SJSA1 (cell line): ENCODE results near the gene PPWD1. TPM values are rescaled to one million over a fixed set of nuclear protein-coding genes. Genes with fewer than 3 reads are reported as not detected.

Experiments
- DNase-seq, 2 experiments: peaks; one replicate each; pipeline ENCODE4 v3.0.0-alpha.2; 2015 to 2020; ENCODE audit warnings: low spot score in 2 of 2, low read depth in 1 of 2
- H3K27ac ChIP-seq: fragments of 250-450 bp; sonication (Bioruptor Pico); 2 replicates; pipeline ENCODE4 v1.5.1; 2020; ENCODE audit warnings: mild to moderate bottlenecking, moderate library complexity
- H3K27me3 ChIP-seq: fragments of 250-450 bp; sonication (Bioruptor Pico); replicated peaks from 2 replicates; pipeline ENCODE4 v1.5.1; 2020; ENCODE audit warnings: mild to moderate bottlenecking, moderate library complexity
- H3K36me3 ChIP-seq: fragments of 250-450 bp; sonication (Bioruptor Pico); 2 replicates; pipeline ENCODE4 v1.5.1; 2020; ENCODE audit warnings: mild to moderate bottlenecking
- H3K4me1 ChIP-seq: fragments of 250-450 bp; sonication (Bioruptor Pico); replicated peaks from 2 replicates; pipeline ENCODE4 v1.6.1; 2021; ENCODE audit warnings: mild to moderate bottlenecking
- H3K4me3 ChIP-seq: fragments of 250-450 bp; sonication (Bioruptor Pico); 2 replicates; pipeline ENCODE4 v1.5.1; 2020; ENCODE audit warnings: mild to moderate bottlenecking
- H3K9me3 ChIP-seq: fragments of 250-450 bp; sonication (Bioruptor Pico); replicated peaks from 2 replicates; pipeline ENCODE4 v1.5.1; 2020; ENCODE audit warnings: mild to moderate bottlenecking
- total RNA-seq: library from RNA; depleted of rRNA; stranded (reverse); fragments of >200 nt; shearing (Covaris generic); gene quantifications from 2 replicates; pipeline ENCODE4 v1.2.3, GENCODE V29; 2014; rRNA removed

The PPWD1 gene
- total RNA-seq: 35.7 and 44.4 TPM in 2 replicates

DNA sequence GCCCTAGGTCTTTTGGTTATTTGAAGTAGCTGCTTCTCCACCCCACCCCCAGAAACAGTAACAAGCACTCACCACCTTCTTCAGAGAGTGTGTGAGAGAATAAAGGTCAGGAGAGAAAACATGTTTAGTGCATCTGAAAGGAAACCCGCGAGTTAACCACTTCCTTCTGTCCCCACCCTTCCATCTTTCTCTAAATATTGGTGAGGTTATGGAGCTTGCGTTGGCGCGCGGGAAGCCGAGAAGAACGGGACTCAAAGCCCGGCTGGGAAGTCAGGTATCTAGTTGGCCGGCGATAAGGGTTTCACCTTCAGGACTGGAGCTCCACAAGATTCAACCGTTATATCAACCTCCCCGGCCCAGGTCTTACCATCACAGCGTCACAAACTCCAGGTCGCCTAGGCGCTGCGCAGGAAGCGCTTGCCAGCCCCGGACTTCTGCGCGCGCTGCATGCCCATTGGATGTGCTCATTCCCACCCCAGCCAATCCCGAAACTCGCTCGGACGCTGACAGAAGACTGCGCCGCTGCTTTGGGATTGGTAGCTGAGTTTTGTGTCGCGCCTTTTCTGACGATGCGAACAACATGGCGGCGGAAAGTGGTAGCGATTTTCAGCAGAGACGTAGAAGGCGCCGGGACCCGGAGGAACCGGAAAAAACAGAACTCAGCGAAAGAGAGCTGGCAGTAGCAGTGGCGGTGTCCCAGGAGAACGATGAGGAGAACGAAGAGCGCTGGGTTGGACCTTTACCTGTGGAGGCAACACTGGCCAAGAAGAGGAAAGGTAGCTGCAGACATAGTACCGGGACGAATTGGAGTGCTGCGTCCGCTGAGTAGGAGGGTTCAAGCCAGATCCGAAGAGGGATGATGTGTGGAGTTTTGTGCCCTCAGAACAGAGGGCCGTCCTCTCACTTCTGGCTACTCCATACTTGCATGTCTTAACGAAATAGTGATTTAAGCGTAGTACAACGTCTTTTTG lies at the start of gene PPWD1, which contains the start of gene CENPK:
PPWD1 (plus strand) TSS at position 566 of the 971 bp plus-strand sequence; CDS start at position 581, 15 bp downstream.
CENPK (minus strand) TSS at position 438 of the 971 bp plus-strand sequence. CDS start 8,261 bp downstream, outside the sequence.
- Histone ChIP-seq H3K4me1 (peaks cover 5% of the 10 kb centered on the region), H3K27me3 (no peaks in the 10 kb centered on the region), H3K9me3 (no peaks in the 10 kb centered on the region), H3K36me3 (peaks cover 22% of the 10 kb centered on the region), H3K4me3 (peak within 1 kb of the TSS; percentile 63), H3K27ac (peak within 1 kb of the TSS; percentile 73)
- peak; percentile 90 to 95 for DNase-seq

- DNase-seq: no peak
- Histone ChIP-seq H3K36me3 (peaks cover 23% of the 10 kb centered on the region), H3K4me1 (no peaks in the 10 kb centered on the region), H3K27ac (no peak overlapping the region), H3K4me3 (no peak overlapping the region), H3K9me3 (no peaks in the 10 kb centered on the region), H3K27me3 (no peaks in the 10 kb centered on the region)
These were observed 37.4 kb upstream of the PPWD1 start for GRCh38 chr5:65525726-65526125.

DNA sequence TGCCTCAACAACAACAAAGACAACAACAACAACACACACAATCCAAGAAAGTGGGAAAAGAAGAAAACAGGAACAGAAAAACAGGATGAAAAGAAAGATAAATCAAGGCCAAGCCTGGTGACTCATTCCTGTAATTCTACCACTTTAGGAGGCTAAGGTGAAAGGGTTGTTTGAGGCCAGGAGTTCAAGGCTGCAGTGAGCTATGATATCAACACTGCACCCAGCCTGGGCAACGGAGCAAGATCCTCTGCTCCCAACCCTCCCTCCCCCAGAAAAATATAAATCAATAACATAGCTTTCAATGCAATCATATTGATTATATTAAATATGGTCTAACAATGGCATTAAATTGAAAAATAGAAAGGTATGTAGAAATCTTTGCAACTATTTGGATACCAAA lies 32.2 kb upstream of the PPWD1 start:
- DNase-seq: no peak
- H3K27ac ChIP-seq: no peak overlapping the region
- no peak overlapping the region for H3K4me3 ChIP-seq
- H3K36me3 ChIP-seq: peaks cover 9% of the 10 kb centered on the region
- no peaks in the 10 kb centered on the region for H3K27me3 ChIP-seq
- no peaks in the 10 kb centered on the region for H3K4me1 ChIP-seq
- no peaks in the 10 kb centered on the region for H3K9me3 ChIP-seq

DNA sequence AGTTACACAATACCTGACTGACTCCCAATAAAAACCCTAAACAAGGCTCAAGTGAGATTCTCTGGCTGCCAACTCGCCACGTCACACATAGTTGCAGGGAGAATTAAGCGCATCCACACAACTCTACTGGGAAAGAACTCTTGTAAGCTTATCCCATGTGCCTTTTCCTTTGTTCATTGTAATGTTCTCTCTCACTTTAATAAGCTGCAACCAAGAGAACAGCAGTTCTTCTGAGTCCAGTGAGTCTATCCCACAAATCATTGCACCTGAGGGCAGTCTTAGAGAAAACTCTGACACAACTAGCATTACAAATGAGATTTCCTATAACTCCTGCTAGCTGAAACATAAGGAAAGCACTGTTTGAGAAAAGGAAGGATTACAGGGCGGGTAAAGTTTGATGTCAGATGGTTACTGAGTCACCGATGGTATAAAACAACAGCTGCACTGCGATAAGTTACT lies 27.5 kb upstream of the PPWD1 start:
- Histone ChIP-seq H3K27ac (no peak overlapping the region), H3K36me3 (peaks cover 13% of the 10 kb centered on the region), H3K27me3 (no peaks in the 10 kb centered on the region), H3K9me3 (no peaks in the 10 kb centered on the region), H3K4me3 (no peak overlapping the region), H3K4me1 (no peaks in the 10 kb centered on the region)
- no peak for DNase-seq

- no peaks in the 10 kb centered on the region for H3K4me1 ChIP-seq
- DNase-seq: no peak
- H3K27ac ChIP-seq: no peak overlapping the region
- H3K9me3 ChIP-seq: no peaks in the 10 kb centered on the region
- no peak overlapping the region for H3K4me3 ChIP-seq
- H3K36me3 ChIP-seq: peaks cover 51% of the 10 kb centered on the region
- H3K27me3 ChIP-seq: no peaks in the 10 kb centered on the region
These were observed 23.3 kb upstream of the PPWD1 start for GRCh38 chr5:65539827-65540226.

DNA sequence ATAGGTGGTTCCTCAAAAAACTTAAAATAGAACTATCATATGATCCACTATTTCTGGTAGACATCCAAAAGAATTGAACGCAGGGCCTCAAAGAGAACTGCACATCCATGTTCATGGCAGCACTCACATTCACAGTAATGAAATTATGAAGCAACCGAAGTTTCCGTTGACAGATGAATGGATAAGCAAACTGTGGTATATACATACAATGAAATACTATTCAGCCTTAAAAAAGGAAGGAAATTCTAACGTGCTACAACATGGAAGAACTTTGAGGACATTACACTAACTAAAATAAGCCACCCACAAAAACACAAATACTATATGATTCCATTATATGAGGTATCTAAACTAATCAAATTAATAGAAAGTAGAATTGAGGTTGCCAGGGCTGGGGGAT lies 18.6 kb upstream of the PPWD1 start:
- Histone ChIP-seq H3K4me1 (no peaks in the 10 kb centered on the region), H3K4me3 (no peak overlapping the region), H3K36me3 (peaks cover 70% of the 10 kb centered on the region), H3K9me3 (no peaks in the 10 kb centered on the region), H3K27me3 (no peaks in the 10 kb centered on the region), H3K27ac (no peak overlapping the region)
- no peak for DNase-seq

DNA sequence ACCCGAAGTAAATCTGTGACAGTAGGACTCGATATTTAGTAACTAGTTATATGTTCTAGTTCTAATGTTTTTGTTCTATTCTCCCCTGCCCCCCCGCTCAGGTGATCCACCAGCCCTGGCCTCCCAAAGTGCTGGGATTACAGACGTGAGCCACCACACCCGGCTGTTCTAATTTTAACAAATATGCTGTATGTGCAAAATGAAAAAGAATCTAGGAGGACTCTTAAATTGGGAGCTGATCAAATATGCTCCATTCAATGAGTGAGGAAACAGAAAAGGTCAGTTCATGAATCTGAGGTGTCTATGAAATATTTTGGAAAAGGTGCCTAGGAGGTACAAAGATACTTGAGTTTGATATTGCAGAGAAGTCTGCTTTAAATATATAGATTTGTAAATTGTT lies 17.0 kb upstream of the PPWD1 start:
- Histone ChIP-seq H3K9me3 (no peaks in the 10 kb centered on the region), H3K4me3 (no peak overlapping the region), H3K27me3 (no peaks in the 10 kb centered on the region), H3K27ac (no peak overlapping the region), H3K36me3 (peaks cover 70% of the 10 kb centered on the region), H3K4me1 (no peaks in the 10 kb centered on the region)
- DNase-seq: no peak

DNA sequence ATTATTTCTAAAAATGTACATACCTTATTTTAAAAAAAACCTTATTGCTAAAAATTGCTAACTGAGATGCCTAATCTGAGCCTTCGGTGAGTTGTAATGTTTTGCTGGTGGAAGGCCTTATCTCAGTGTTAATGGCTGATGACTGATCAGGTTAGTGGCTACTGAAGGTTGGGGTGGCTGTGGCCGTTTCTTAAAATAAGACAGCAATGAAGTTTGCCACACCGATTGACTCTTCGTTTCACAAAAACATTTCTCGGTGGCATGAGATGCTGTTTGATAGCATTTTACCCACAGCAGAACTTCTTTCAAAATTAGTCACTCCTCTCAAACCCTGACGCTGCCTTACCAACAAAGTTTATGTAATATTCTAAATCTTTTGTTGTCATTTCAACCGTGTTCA lies 14.8 kb upstream of the PPWD1 start:
- H3K9me3 ChIP-seq: no peaks in the 10 kb centered on the region
- H3K27me3 ChIP-seq: no peaks in the 10 kb centered on the region
- H3K36me3 ChIP-seq: peaks cover 50% of the 10 kb centered on the region
- no peaks in the 10 kb centered on the region for H3K4me1 ChIP-seq
- no peak for DNase-seq
- H3K4me3 ChIP-seq: no peak overlapping the region
- H3K27ac ChIP-seq: no peak overlapping the region

GRCh38 chr5:65553941-65554340 lies 9.2 kb upstream of the PPWD1 start:
- no peak for DNase-seq
- Histone ChIP-seq H3K27ac (no peak overlapping the region), H3K9me3 (no peaks in the 10 kb centered on the region), H3K27me3 (no peaks in the 10 kb centered on the region), H3K36me3 (peaks cover 55% of the 10 kb centered on the region), H3K4me1 (peaks cover 7% of the 10 kb centered on the region; the same call in 1 of the 2 replicates), H3K4me3 (no peak overlapping the region)

DNA sequence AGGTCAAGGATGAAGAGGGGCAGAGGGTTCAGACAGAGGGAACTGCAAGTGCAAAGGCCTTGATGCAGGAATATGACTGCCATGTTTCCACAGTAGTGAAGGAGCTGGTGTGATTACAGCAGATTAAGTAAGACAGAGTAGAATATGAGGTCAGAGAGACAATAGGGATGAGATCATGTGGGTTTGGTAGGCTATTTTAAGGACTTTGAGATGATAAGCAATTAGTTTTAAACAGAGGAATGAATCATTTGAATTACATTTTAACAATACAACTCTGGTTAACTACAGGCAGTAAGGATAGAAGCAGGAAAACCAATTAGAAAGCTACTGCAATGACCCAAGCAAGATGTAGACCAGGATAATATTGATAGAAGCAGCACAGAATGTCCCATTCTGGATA lies 7.8 kb upstream of the PPWD1 start:
- DNase-seq: peak in 1 of 2 experiments; percentile 15
- Histone ChIP-seq H3K36me3 (peaks cover 47% of the 10 kb centered on the region), H3K27me3 (no peaks in the 10 kb centered on the region), H3K27ac (peak overlapping the region; percentile 19; the same call in 1 of the 2 replicates), H3K4me3 (no peak overlapping the region), H3K4me1 (peaks cover 7% of the 10 kb centered on the region; the same call in 1 of the 2 replicates), H3K9me3 (no peaks in the 10 kb centered on the region)

GRCh38 chr5:65556181-65556580 lies 6.9 kb upstream of the PPWD1 start:
- Histone ChIP-seq H3K4me1 (peaks cover 7% of the 10 kb centered on the region; the same call in 1 of the 2 replicates), H3K36me3 (peaks cover 47% of the 10 kb centered on the region), H3K4me3 (no peak overlapping the region), H3K9me3 (no peaks in the 10 kb centered on the region), H3K27me3 (no peaks in the 10 kb centered on the region), H3K27ac (no peak overlapping the region)
- DNase-seq: no peak

DNA sequence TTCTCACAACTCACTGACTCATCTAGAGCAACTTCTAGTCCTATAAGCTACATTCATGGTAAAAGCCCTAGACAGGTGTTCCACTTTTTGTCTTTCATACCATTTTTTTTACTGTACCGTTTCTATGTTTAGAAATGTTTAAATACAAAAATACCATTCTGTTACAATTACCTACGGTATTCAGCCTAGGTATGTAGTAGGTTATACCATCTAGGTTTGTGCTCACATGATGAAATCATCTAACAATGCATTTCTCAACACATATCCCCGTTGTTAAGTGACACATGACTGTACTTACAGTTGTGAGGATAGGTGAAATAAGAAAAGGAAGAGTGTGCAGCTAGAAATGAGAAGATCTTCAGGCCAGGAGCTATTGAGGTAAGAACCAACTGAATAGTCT lies 6.4 kb upstream of the PPWD1 start:
- H3K9me3 ChIP-seq: no peaks in the 10 kb centered on the region
- H3K27me3 ChIP-seq: no peaks in the 10 kb centered on the region
- H3K4me1 ChIP-seq: peaks cover 7% of the 10 kb centered on the region
- no peak overlapping the region for H3K27ac ChIP-seq
- peaks cover 49% of the 10 kb centered on the region for H3K36me3 ChIP-seq
- H3K4me3 ChIP-seq: no peak overlapping the region
- DNase-seq: no peak

DNA sequence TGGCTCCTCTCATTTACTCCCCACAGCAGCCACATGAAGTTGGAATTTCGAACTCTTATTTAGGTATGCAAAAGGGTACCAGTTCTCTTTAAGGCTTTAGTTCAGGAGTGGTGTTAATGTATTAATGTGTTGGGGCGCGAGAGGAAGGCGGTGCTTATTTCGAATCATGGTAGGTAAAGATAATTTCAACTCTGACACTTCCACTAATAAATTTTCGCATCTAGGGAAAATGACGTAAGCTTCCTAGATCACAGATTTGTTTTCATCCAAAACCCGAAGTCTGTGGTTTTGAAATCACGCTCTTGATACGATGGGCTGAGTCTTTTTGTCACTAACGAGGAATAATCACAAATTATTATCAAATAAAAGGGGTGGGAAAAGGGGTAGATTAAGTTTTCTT lies 681 bp downstream of the PPWD1 start:
- peaks cover 19% of the 10 kb centered on the region for H3K36me3 ChIP-seq
- H3K27me3 ChIP-seq: no peaks in the 10 kb centered on the region
- no peaks in the 10 kb centered on the region for H3K9me3 ChIP-seq
- H3K27ac ChIP-seq: peak overlapping the region; percentile 73
- H3K4me3 ChIP-seq: peak overlapping the region; percentile 63
- DNase-seq: no peak
- peaks cover 5% of the 10 kb centered on the region for H3K4me1 ChIP-seq

- peaks cover 30% of the 10 kb centered on the region for H3K36me3 ChIP-seq
- H3K4me3 ChIP-seq: no peak overlapping the region
- peaks cover 5% of the 10 kb centered on the region for H3K4me1 ChIP-seq
- no peaks in the 10 kb centered on the region for H3K27me3 ChIP-seq
- no peaks in the 10 kb centered on the region for H3K9me3 ChIP-seq
- H3K27ac ChIP-seq: no peak overlapping the region
- no peak for DNase-seq
These were observed 3.4 kb downstream of the PPWD1 start for GRCh38 chr5:65566505-65566904.
